ENCODE data around the gene GLRX.

The GLRX gene

DNA sequence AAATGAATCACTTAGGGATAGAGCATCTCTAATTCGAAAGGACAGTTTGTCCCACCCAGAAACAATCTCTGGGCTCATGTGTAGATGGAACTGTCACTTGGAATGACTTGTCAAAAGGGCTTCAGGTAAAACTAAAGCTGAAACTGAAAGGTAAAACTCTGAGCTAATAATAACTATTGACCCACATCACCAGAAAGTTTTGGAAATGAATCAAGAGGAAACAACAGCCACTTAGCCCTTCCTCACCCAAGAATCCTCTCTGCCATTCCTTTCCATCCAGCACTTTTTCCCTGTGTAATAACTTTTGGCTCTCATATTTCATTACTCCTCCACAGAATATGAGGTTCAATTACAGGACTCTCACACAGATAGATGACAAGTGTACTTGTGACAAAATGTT lies 14.0 kb upstream of the GLRX start:
- Histone ChIP-seq H3K79me2 (ENCODE audit: insufficient read depth, low read length) (no peaks in the 10 kb centered on the region), H3K9ac (ENCODE audit: low read length) (no peak overlapping the region), H3F3A (ENCODE audit: insufficient read depth) (peaks cover 7% of the 10 kb centered on the region), H3K27ac (ENCODE audit: low read depth, low read length) (no peak overlapping the region), H3K4me3 (ENCODE audit: insufficient read depth, low read length, poor library complexity, severe bottlenecking) (no peak overlapping the region), H3K36me3 (ENCODE audit: low read length) (no peaks in the 10 kb centered on the region), H3K9me2 (replicated peaks; ENCODE audit: insufficient read depth, low read length) (no peaks in the 10 kb centered on the region), H3K9me3 (ENCODE audit: insufficient read depth, low read length) (no peaks in the 10 kb centered on the region), H3K27me3 (ENCODE audit: low read length) (no peaks in the 10 kb centered on the region; the same call in 1 of the 2 replicates), H4K20me1 (ENCODE audit: low read depth, low read length) (no peaks in the 10 kb centered on the region), H2AFZ (ENCODE audit: low read depth, low read length, severe bottlenecking) (no peak overlapping the region), H3K4me2 (ENCODE audit: low read depth, low read length, poor library complexity, severe bottlenecking) (no peak overlapping the region)
- TF ChIP-seq, protein P1, sequence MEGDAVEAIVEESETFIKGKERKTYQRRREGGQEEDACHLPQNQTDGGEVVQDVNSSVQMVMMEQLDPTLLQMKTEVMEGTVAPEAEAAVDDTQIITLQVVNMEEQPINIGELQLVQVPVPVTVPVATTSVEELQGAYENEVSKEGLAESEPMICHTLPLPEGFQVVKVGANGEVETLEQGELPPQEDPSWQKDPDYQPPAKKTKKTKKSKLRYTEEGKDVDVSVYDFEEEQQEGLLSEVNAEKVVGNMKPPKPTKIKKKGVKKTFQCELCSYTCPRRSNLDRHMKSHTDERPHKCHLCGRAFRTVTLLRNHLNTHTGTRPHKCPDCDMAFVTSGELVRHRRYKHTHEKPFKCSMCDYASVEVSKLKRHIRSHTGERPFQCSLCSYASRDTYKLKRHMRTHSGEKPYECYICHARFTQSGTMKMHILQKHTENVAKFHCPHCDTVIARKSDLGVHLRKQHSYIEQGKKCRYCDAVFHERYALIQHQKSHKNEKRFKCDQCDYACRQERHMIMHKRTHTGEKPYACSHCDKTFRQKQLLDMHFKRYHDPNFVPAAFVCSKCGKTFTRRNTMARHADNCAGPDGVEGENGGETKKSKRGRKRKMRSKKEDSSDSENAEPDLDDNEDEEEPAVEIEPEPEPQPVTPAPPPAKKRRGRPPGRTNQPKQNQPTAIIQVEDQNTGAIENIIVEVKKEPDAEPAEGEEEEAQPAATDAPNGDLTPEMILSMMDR (IDR thresholded peaks at IDR 0.05; ENCODE audit: insufficient read depth, low read length, poor library complexity, severe bottlenecking): no peak
- no peak for TF ChIP-seq EZH2phosphoT487 (conservative IDR thresholded peaks at IDR 0.05; ENCODE audit: low read length)

DNA sequence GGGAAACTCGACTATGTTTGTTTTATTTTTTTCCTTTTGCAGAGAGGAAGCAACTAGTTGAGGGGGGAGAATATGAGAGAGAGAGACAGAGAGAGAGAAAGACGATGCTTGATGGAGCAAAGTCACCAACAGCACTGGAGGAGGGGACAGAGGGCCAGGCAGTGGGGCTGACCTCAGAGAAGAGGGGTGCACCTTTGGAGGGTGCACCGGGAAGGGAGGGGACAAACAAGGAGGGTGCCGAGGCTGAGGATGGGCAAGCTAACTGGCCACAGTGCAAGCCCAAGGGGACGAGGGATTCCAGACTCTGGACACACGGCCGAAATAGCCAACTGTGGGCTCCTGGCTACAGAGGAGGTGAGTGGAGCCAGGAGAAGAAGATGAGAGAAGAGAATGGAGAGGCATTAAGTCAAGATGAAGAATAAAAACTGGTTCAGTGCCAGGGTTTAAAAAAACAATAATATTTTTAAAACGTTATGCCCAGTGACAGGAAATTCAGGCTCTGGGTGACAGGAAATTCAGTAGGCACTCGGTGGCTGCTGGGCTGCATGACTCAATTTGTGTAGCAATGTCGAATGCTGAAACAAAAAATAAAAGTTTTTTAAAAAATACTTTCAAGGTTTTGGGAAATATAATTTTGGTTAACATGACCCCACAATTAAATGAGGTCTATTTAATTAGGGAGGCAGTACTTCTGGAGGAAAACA lies 13.3 kb upstream of the GLRX start:
- H3K9ac ChIP-seq (ENCODE audit: low read length): no peak overlapping the region
- H2AFZ ChIP-seq (ENCODE audit: low read depth, low read length, severe bottlenecking): peak overlapping the region; percentile 53
- H3K4me3 ChIP-seq (ENCODE audit: insufficient read depth, low read length, poor library complexity, severe bottlenecking): no peak overlapping the region

GRCh38 chr5:95832664-95833063 lies 10.1 kb upstream of the GLRX start:
- Histone ChIP-seq H3K4me3 (ENCODE audit: insufficient read depth, low read length, poor library complexity, severe bottlenecking) (no peak overlapping the region), H3K9me2 (replicated peaks; ENCODE audit: insufficient read depth, low read length) (no peaks in the 10 kb centered on the region), H3K27me3 (ENCODE audit: low read length) (no peaks in the 10 kb centered on the region; the same call in 1 of the 2 replicates), H4K20me1 (ENCODE audit: low read depth, low read length) (no peaks in the 10 kb centered on the region), H3K79me2 (ENCODE audit: insufficient read depth, low read length) (no peaks in the 10 kb centered on the region), H3K27ac (ENCODE audit: low read depth, low read length) (no peak overlapping the region), H3K36me3 (ENCODE audit: low read length) (no peaks in the 10 kb centered on the region), H3F3A (ENCODE audit: insufficient read depth) (peaks cover 7% of the 10 kb centered on the region), H3K9ac (ENCODE audit: low read length) (no peak overlapping the region), H3K9me3 (ENCODE audit: insufficient read depth, low read length) (no peaks in the 10 kb centered on the region), H3K4me2 (ENCODE audit: low read depth, low read length, poor library complexity, severe bottlenecking) (no peak overlapping the region), H2AFZ (ENCODE audit: low read depth, low read length, severe bottlenecking) (no peak overlapping the region)
- no peak for TF ChIP-seq EZH2phosphoT487 (conservative IDR thresholded peaks at IDR 0.05; ENCODE audit: low read length)
- TF ChIP-seq, protein P1 (IDR thresholded peaks at IDR 0.05; ENCODE audit: insufficient read depth, low read length, poor library complexity, severe bottlenecking): no peak

More for the DNA sequence above, 13.3 kb upstream of the GLRX start:
- Histone ChIP-seq H3F3A (ENCODE audit: insufficient read depth) (peaks cover 7% of the 10 kb centered on the region), H3K4me2 (ENCODE audit: low read depth, low read length, poor library complexity, severe bottlenecking) (peak overlapping the region; percentile 88), H3K36me3 (ENCODE audit: low read length) (no peaks in the 10 kb centered on the region), H3K27me3 (ENCODE audit: low read length) (no peaks in the 10 kb centered on the region; the same call in 1 of the 2 replicates), H3K9me2 (replicated peaks; ENCODE audit: insufficient read depth, low read length) (no peaks in the 10 kb centered on the region), H3K9me3 (ENCODE audit: insufficient read depth, low read length) (no peaks in the 10 kb centered on the region), H4K20me1 (ENCODE audit: low read depth, low read length) (no peaks in the 10 kb centered on the region), H3K79me2 (ENCODE audit: insufficient read depth, low read length) (no peaks in the 10 kb centered on the region), H3K27ac (ENCODE audit: low read depth, low read length) (no peak overlapping the region)
- TF ChIP-seq, protein P1 (IDR thresholded peaks at IDR 0.05; ENCODE audit: insufficient read depth, low read length, poor library complexity, severe bottlenecking): no peak
- no peak for TF ChIP-seq EZH2phosphoT487 (conservative IDR thresholded peaks at IDR 0.05; ENCODE audit: low read length)
